Midbrain (tissue), 1 donor: ENCODE data around the gene PDS5B.
A peak's percentile ranks its signal among the peaks of the same experiment; 100 is the strongest.
"Not testable (repeated sequence)": the region's sequence is repeated elsewhere in the genome, so short reads cannot be mapped to it uniquely, and the experiment has no call there.

Experiments
- DNase-seq: peaks from one replicate; lab custom pipeline; 2025; lab: John Stamatoyannopoulos, UW

PDS5B gene

GRCh38 chr13:32657309-32657708 lies 71.1 kb downstream of the PDS5B start:
- DNase-seq = no peak

- no peak for DNase-seq
Measured at GRCh38 chr13:32659736-32660135, 73.5 kb downstream of the PDS5B start.

- no peak for DNase-seq
Measured at GRCh38 chr13:32660227-32660626, 74.0 kb downstream of the PDS5B start.

- DNase-seq = no peak
Measured at GRCh38 chr13:32661685-32662084, 75.4 kb downstream of the PDS5B start.

- no peak for DNase-seq
Measured at GRCh38 chr13:32663660-32664059, 77.4 kb downstream of the PDS5B start.

- no peak for DNase-seq
Measured at GRCh38 chr13:32666990-32667571, 80.8 kb downstream of the PDS5B start.

- peak; percentile 8 for DNase-seq
Measured at GRCh38 chr13:32669030-32669646, 82.9 kb downstream of the PDS5B start.

- DNase-seq = no peak
Measured at GRCh38 chr13:32674503-32674902, 88.3 kb downstream of the PDS5B start.

GRCh38 chr13:32676242-32676641 lies 90.0 kb downstream of the PDS5B start:
- DNase-seq = no peak

- DNase-seq = no peak
Measured at GRCh38 chr13:32682130-32682529, 95.9 kb downstream of the PDS5B start.

GRCh38 chr13:32682740-32683139 lies 96.5 kb downstream of the PDS5B start:
- DNase-seq = no peak

- DNase-seq = no peak
Measured at GRCh38 chr13:32687275-32687674, 101.0 kb downstream of the PDS5B start.

GRCh38 chr13:32695602-32696250 lies 109.5 kb downstream of the PDS5B start:
- no peak for DNase-seq

- DNase-seq = no peak
Measured at GRCh38 chr13:32707471-32707870, 121.2 kb downstream of the PDS5B start.

GRCh38 chr13:32713397-32713796 lies 127.1 kb downstream of the PDS5B start:
- no peak for DNase-seq

- not testable (repeated sequence) for DNase-seq
Measured at GRCh38 chr13:32716201-32716600, 129.9 kb downstream of the PDS5B start.

- no peak for DNase-seq
Measured at GRCh38 chr13:32720026-32720425, 133.8 kb downstream of the PDS5B start.

GRCh38 chr13:32721131-32722034 lies 135.1 kb downstream of the PDS5B start:
- not testable (repeated sequence) for DNase-seq

GRCh38 chr13:32722340-32722739 lies 136.1 kb downstream of the PDS5B start:
- DNase-seq = no peak

GRCh38 chr13:32723987-32724386 lies 137.7 kb downstream of the PDS5B start:
- DNase-seq = no peak

GRCh38 chr13:32726374-32727037 lies 140.3 kb downstream of the PDS5B start:
- DNase-seq = no peak

- DNase-seq = no peak
Measured at GRCh38 chr13:32728327-32728726, 142.1 kb downstream of the PDS5B start.
